T-helper 1 cell (primary cell): ENCODE measurements around the gene RAD51B.

Experiments
- DNase-seq, 5 donors: peaks; one replicate each; pipeline ENCODE4 v3.0.0-alpha.2; 2012 to 2020

The RAD51B gene

GRCh38 chr14:68124979-68125731 lies 305.6 kb downstream of the RAD51B start:
- DNase-seq = no peak

- DNase-seq = no peak
Measured at GRCh38 chr14:68127166-68127565, 307.6 kb downstream of the RAD51B start.

GRCh38 chr14:68131907-68132306 lies 312.3 kb downstream of the RAD51B start:
- DNase-seq = no peak

GRCh38 chr14:68132563-68133121 lies 313.1 kb downstream of the RAD51B start:
- DNase-seq = no peak

GRCh38 chr14:68133856-68134255 lies 314.3 kb downstream of the RAD51B start:
- no peak for DNase-seq

- DNase-seq = peak in 1 of 5 donors; percentile 2
Measured at GRCh38 chr14:68135028-68135427, 315.4 kb downstream of the RAD51B start.

- DNase-seq = no peak
Measured at GRCh38 chr14:68135566-68135965, 316.0 kb downstream of the RAD51B start.

- no peak for DNase-seq
Measured at GRCh38 chr14:68137704-68138619, 318.4 kb downstream of the RAD51B start.

- no peak for DNase-seq
Measured at GRCh38 chr14:68139431-68140075, 320.0 kb downstream of the RAD51B start.

GRCh38 chr14:68140076-68140741 lies 320.6 kb downstream of the RAD51B start:
- no peak for DNase-seq

GRCh38 chr14:68140806-68141205 lies 321.2 kb downstream of the RAD51B start:
- no peak for DNase-seq

GRCh38 chr14:68141281-68142088 lies 321.9 kb downstream of the RAD51B start:
- DNase-seq = no peak

GRCh38 chr14:68143341-68143841 lies 323.8 kb downstream of the RAD51B start:
- no peak for DNase-seq

- DNase-seq = no peak
Measured at GRCh38 chr14:68144051-68144681, 324.6 kb downstream of the RAD51B start.

GRCh38 chr14:68145036-68145435 lies 325.5 kb downstream of the RAD51B start:
- no peak for DNase-seq

- DNase-seq = no peak
Measured at GRCh38 chr14:68145539-68145938, 326.0 kb downstream of the RAD51B start.

- no peak for DNase-seq
Measured at GRCh38 chr14:68146818-68147217, 327.2 kb downstream of the RAD51B start.

- DNase-seq = no peak
Measured at GRCh38 chr14:68147303-68147702, 327.7 kb downstream of the RAD51B start.

- peak in 1 of 5 donors; percentile 5 for DNase-seq
Measured at GRCh38 chr14:68148276-68148675, 328.7 kb downstream of the RAD51B start.

- DNase-seq = no peak
Measured at GRCh38 chr14:68148763-68149162, 329.2 kb downstream of the RAD51B start.

- DNase-seq = no peak
Measured at GRCh38 chr14:68153275-68153674, 333.7 kb downstream of the RAD51B start.
